GM21390 (cell line): ENCODE measurements around the gene AP2M1.

ENCODE experiments used
- ATAC-seq: cut with Tn5 transposase; IDR thresholded peaks from one replicate; pipeline ENCODE4 v1.9.1; 2021; ENCODE audit not compliant: unreplicated experiment

Gene AP2M1

DNA sequence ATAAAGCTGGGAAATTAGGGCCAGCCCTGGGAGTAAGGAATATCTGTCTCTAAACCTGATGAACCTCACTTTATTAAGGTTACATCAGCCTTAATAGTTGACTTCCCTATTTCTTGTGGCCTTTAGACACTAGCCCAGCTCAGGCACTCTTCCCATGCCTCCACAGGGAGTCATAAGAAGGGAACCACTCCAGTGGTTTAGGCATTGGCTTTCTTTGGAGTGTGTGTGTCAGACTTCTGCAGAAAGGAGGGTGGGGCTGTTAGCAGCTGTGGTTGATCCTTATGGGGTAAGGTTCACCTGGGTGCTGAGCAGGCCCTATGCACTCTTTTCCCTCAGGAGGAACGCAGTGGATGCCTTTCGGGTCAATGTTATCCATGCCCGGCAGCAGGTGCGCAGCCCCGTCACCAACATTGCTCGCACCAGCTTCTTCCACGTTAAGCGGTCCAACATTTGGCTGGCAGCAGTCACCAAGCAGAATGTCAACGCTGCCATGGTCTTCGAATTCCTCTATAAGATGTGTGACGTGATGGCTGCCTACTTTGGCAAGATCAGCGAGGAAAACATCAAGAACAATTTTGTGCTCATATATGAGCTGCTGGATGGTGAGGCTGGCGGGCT lies 4.0 kb downstream of the AP2M1 start:
- no peak for ATAC-seq

DNA sequence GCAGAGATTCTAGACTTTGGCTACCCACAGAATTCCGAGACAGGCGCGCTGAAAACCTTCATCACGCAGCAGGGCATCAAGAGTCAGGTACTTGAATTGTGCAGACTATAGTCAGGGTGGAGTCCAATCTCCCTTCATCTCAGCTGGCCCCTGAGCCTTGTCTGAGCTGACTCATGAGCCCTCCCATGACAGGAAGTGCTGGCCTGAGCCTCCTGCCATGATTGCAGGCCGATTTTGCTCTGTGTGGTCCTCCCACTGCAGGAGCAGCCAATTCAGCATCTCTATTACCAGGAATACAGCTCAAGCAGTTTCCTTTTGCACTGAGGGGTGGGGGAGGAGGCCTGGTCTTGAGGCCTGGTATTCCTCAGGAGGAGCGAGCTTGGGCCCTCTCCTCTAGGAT lies 5.5 kb downstream of the AP2M1 start:
- no peak for ATAC-seq

DNA sequence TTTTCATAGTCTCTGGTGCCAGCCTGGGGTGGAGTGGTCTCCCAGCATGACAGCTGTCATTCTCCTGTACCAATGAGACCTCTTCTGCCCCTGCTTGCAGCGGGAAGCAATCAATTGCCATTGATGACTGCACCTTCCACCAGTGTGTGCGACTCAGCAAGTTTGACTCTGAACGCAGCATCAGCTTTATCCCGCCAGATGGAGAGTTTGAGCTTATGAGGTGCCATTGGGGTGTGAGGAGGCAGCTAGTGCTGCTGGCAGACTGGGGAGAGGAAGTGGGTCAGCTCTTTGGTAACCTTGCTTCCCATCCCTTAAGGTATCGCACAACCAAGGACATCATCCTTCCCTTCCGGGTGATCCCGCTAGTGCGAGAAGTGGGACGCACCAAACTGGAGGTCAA lies 6.9 kb downstream of the AP2M1 start:
- ATAC-seq, result no peak

DNA sequence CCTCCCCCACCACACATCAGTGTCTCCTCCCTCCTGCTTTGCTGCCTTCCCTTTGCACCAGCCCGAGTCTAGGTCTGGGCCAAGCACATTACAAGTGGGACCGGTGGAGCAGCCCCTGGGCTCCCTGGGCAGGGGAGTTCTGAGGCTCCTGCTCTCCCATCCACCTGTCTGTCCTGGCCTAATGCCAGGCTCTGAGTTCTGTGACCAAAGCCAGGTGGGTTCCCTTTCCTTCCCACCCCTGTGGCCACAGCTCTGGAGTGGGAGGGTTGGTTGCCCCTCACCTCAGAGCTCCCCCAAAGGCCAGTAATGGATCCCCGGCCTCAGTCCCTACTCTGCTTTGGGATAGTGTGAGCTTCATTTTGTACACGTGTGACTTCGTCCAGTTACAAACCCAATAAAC lies 9.0 kb downstream of the AP2M1 start:
- no peak for ATAC-seq

DNA sequence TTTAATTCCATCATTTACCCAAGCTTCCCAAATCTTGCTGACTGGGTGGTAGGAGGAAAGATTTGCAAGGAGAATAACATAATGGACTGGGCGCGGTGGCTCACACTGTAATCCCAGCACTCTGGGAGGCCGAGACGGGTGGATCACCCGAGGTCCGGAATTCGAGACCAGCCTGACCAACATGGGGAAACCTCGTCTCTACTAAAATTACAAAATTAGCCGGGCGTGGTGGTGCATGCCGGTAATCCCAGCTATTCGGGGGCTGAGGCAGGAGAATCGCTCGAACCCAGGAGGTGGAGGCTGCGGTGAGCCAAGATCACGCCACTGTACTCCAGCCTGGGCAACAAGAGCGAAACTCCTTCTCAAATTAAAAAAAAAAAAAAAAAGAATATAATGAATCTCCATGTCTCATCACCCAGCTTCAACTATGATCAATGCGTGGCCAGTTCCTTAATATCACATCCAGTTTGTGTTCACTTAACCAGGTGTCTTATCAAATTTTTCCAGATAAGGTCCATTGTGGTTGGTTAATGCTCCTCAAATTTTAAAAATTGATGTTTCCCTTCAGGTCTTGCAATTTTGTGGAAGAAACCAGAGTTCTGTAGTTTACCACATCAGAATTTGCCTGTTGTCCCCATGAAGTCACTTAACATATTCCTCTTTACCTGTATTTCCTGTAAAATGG lies 10.0 kb downstream of the AP2M1 start:
- ATAC-seq, result no peak

DNA sequence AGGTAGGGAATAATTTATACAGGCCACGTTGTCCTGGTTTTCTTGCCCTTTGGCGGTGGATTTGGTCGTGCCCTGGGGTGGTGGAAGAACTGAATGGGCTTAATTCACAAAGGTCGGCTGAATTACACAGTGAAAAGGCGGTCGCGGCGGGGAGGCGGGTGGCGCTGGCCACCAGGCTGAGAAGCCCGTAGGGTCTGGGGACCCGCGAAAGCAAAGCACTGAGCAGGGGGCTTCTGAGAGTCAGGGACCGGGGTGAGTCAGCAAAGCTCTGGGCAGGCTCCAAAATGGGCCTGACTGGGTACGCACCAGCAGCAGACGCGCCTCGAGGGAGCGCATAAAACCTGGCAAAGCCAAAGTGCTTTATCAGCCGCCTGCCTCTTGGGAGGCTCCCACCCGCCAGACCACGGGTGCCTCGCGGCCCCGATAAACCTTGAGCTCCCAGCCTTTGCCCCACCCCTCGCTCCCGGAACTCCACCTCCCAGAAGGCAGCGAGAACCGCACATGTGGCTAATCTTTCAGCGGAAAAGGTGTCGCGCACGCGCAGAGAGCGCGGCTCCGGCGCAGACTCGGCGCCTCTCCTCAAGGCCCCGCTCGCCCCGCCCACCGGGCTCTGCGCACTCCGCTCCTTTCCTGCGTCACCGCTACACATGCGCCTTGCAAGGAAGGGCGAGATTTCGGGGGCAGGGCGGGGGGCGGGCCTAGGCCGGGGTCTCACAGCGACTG lies 11.0 kb downstream of the AP2M1 start:
- peak; percentile 90 for ATAC-seq

DNA sequence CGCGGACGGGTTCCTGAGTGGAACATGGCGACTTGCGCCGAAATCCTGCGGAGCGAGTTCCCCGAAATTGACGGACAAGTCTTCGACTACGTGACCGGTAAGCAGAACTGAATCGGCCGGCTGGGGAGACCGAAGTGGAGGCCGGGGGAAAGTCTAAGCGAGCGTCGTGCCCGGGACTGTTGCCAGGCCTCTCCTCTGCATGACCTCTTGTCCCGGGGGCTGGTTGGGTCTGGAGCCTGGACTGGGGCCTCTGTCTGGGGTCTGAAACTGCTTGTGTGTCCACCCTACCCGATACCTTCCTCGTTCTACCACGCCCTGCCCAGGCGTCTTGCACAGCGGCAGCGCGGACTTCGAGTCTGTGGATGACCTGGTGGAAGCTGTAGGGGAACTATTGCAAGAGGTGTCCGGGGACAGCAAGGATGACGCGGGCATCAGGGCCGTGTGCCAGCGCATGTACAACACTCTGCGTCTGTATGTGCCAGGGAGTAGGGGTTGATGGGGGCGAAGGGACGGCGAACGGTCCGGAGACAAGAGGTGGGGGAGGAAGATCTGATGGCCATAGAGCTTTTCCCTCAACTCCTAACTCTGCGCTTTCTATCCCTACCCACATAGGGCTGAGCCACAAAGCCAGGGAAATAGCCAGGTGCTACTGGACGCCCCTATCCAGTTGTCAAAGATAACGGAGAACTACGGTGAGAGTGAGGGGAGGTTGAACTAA lies 11.7 kb downstream of the AP2M1 start, which contains the start of gene ABCF3:
ABCF3 (plus strand) TSS at position 16 of the 718 bp plus-strand sequence; CDS start at position 25, 9 bp downstream.
- ATAC-seq, result peak; percentile 25

DNA sequence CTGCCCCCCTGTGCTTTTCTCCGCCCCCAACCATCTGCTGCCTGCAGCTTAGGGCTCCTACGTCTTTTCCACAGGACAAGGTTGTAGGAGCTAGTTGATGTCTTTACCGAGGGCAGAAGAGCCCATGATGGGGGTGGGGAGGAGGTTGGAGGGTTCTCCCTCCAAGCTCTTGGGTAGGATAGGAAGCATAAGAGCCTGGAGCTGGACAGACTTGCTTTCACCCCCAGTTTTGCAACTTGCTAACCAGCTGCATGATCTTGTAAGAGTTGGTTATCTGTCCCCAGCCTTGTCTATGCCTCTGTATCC lies 12.2 kb downstream of the AP2M1 start:
- no peak for ATAC-seq

DNA sequence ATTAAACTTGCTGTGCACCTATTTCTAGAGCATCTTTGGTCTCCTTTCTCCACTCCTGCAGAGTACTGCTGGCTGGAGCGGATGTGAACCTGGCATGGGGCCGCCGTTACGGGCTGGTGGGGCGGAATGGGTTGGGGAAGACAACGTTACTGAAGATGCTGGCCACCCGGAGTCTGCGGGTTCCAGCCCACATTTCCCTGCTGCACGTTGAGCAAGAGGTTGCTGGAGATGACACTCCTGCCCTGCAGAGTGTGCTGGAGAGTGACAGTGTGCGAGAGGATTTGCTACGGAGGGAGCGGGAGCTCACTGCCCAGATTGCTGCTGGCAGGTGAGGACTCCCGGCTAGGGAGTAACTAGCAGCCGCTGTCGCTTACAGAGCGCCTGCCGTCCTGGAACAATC lies 13.4 kb downstream of the AP2M1 start:
- no peak for ATAC-seq

DNA sequence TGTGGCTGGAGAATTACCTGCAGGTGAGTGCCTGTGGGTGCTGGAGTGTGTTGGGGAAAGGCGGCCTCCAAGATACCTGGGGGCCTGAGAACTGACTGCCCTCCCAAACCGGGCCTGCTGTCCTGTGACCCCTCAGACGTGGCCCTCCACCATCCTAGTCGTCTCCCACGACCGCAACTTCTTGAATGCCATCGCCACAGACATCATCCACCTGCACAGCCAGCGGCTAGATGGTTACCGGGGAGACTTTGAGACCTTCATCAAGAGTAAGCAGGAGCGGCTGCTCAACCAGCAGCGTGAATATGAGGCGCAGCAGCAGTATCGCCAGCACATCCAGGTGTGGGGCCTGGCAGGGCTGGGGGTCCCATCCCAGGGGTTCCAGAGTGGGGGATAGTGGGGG lies 14.8 kb downstream of the AP2M1 start:
- no peak for ATAC-seq

DNA sequence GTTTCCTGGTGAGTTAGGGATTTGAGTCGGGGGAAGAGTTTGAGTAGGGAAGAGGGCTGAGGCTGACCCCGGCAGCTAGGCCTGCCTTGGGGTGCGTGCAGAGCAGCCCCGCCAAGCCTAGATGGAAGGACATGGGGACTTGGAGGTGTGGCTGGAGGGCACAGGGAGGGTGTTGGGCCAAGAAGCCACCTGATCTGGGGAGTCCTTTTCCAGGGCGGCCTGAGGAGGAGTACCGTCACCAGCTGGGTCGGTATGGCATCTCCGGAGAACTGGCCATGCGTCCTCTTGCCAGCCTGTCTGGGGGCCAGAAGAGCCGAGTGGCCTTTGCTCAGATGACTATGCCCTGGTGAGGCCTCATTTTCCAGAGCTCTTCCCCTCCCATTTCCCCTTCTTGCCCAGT lies 18.2 kb downstream of the AP2M1 start:
- ATAC-seq, result no peak

DNA sequence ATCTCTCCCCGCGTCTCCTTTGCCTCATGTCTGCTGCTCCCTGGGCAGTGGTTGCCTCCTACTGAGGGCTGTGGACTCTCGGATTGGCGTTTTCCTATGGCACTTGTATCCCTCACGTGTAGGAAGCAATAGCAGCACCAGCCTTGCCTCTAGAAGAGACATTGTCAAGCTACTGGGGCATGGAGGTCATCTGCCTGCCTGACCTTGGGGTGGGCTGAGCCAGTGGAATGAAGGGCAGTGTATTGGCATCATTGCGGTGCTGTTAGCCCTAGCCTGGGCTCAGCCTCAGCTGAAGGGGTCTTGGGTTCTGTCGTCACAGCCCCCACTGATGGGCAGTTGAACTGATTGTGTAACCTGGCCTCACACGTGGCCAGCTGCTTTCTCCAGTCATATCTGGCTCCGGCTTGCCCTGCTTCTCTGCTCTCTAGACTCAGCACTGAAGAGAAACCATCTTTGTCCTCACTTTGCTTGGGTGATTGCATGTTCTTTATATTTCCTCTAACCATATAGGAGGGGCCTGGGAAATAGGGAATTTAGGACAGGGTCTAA lies 19.4 kb downstream of the AP2M1 start:
- no peak for ATAC-seq

DNA sequence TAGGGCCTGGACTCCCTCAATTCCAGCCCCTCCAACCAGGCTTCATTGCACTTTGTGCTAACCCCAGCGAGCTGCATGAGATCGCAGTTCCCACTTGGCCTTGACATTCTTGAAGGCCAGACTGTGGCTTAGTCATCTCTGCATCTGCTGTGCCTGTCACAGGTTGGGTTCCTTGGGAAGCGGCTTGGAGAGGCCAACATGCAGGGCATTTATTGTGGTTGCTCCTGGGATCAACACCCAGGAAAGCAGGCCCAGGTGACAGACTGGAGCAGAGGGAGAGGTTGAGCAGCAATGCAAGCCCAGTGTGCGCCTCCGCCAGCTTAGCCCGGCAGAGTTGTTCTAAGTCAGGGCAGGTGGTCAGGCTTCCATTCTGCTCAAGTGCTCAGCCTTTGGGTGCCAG lies 21.9 kb downstream of the AP2M1 start:
- no peak for ATAC-seq

DNA sequence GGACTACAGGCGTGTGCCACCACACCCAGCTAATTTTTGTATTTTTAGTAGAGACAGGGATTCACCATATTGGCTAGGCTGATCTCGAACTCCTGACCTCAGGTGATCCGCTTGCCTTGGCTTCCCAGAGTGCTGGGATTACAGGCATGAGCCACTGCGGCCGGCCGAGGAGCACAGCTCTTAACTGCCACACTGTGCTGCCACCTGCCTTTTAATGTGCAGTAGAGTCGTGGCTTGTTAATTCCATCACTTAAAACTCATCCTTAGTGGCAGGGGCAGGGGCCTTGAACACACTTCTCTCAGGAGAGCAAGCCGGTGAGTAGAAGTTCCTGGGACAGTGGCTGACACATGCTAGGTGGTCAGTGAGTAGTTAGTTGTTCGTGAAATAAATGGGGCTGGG lies 23.9 kb downstream of the AP2M1 start:
- no peak for ATAC-seq

DNA sequence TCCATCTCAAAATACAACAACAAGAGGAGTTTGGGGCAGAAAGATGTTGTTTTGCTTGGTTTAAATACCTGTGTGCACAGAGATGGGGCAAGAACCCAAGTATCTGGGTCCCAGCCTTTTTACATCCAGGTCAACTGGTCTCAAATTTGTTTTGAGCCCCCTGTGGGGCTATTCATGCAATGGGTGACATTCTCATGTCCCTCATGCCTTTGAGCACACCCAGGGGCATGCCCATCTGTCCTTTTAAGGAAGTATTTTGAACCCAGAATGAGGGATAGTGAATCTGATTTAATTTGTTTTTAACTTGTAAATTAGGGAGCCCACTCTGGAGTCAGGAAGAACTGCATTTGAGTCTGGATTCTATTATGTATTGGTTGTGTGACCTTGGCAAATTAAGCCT lies 26.2 kb downstream of the AP2M1 start:
- ATAC-seq, result no peak

DNA sequence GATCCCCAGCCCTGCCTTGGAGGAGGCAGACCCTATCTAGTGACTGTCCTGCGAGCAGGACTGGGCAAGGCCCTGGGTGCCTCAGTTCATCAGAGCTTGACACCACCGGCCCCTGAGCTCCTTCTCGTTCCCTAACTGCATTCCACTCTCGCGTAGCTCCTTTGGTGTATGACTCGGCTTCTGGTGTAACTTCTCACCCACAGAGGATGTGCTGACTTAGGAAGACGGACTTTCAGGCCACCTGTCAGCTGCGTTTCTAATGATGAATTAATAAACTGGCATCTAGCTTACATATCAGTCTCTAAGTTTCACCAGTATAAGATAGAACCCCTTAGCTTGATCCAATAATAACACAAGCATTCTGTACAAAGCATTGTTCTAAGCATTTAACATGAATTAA lies 28.9 kb downstream of the AP2M1 start:
- ATAC-seq, result no peak

DNA sequence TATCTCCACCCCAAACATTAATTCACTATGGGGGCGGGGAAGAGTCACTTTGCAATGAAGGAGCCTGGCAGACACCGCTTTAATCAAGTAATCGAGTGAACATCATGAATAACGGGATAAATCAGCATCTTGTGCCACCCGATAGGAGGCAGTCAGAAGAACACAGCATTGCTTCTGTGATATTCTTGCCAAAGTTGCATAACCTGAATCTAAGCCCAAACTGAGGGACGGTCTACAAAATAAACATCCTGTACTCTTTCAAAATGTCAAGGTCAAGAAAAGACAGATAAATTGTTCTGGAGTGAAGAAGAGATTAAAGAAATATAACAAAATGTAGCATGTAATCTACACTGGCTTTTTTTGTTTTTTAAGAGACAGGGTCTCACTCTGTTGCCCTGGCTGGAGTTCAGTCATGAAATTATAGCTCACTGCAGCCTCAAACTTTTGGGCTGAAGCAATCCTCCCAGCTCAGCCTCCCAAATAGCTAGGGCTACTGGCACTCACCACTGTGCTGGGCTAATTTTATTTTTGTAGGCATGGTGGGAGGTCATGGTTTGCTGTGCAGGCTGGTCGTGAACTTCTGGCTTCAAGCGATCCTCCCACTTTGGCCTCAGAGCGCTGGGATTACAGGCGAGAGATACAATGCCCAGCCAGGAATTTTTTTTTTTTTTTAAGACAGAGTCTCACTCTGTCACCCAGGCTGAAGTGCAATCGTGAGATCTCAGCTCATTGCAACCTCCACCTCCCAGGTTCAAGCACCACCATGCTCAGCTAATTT lies 34.7 kb downstream of the AP2M1 start:
- no peak for ATAC-seq

DNA sequence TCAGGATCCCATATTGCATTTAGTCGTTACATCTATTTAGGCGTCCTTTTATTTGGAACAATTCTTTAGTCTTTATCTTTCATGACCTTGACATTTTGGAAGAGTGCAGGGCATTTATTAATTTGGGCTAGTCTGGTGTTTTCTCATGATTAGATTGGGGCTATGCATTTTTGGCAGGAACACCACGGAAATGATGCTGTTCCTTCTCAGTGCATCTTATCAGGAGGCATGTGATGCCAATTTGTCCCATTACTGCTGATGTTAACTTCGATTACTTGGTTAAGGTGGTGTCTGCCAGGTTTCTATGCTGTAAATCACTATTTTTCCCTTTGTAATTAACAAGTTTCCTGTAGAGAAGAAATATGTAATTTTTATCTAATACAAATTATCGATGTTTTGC lies 36.6 kb downstream of the AP2M1 start:
- ATAC-seq, result no peak

DNA sequence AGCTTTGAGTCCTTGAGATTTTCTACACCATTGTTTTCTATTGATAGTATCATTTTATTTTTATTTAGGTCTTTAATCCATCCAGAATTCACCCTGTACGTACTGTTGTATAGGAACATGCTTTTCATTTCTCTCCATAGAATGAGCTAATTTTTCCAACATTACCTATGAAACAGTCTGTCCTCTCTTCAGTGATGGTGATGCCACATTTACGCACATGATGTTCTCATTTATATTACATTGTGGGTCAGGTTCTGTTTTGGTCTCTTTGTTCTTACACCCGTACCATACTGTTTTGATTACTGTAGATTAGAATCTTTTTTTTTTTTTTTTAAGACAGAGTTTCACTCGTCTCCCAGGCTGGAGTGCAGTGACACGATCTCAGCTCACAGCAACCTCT lies 37.1 kb downstream of the AP2M1 start:
- no peak for ATAC-seq

DNA sequence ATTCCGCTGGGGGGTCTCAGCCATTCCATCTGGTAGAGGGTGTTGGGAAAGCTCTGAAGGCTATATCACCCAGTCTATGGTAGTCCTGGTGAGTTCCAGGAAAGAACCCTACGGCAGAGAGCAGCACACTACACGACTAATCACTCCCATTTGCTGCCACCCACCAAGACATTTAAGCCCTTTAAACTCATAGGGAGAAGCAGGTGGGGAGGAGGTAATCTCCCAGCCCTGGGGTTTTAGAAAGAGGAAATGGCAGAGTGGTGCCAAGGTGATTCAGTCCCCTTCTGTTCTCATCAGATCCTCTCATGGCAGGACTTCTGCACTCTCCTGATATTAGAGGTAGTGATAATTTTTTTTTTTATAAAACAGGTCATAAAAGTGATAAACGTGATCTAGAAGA lies 44.2 kb downstream of the AP2M1 start:
- no peak for ATAC-seq

DNA sequence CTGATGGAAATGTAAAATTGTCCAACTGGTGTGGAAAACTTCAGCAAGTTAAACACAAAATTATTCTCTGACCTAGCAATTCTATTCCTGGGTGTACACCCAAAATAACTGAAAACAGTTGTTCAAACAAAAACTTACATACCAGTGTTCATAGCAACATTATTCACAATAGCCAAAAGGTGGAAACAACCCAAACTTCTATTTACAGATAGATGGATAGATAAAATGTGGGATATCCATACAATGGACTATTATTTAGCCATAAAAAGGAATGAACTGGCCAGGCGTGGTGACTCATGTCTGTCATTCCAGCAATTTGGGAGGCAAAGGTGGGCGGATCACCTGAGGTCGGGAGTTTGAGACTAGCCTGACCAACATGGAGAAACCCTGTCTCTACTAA lies 47.9 kb downstream of the AP2M1 start:
- no peak for ATAC-seq
